ENCODE data around the gene ALOXE3.

DNA sequence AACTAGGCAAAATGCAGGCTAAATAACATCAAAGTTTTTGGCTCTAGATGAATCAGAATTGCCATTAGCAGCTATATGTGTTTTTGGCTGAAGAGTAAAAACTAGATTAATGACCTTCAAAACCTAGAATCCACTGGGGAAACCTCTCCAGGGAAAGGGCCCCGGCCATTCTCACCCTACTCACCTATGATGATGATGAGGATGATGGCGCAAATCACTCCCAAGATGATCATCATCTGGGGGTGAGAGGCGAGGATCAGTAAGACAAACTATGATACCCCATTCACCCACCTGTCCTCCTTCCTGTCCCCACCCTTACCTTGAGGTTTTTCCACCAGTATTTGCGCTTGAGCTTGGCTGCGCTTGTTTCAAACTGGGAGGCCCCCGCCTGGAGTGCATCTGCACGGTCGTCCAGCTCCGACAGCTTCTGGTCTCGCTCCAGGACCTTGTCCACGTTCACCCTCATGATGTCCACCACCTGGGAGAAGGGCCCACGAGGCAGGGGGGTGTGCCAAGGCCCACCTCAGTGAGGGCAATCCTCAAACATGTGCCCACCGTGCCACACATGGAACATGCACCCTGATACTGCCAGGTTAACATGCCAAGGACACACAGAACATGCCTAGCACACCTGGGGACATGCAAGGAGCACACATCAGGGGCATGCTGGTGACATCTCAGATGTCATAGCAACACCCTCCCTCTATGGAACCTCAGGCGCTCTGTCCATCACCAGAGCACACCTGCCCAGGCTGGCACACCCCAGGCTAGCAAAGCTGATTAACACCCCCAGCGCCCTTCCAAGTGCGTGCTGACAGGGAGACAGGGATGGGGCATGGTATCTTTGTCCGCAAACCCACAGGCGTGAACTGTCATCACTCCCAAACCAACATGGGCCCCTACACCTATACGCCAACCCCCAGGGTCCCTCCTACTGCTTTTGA, 43.2 kb upstream of the ALOXE3 start:
- TF ChIP-seq POLR2A (IDR thresholded peaks at IDR 0.05; ENCODE audit: extremely low read depth, insufficient read length) (no peak), MYC (IDR thresholded peaks at IDR 0.05; ENCODE audit: low read depth, low read length) (no peak)
- TF ChIP-seq, protein P1, sequence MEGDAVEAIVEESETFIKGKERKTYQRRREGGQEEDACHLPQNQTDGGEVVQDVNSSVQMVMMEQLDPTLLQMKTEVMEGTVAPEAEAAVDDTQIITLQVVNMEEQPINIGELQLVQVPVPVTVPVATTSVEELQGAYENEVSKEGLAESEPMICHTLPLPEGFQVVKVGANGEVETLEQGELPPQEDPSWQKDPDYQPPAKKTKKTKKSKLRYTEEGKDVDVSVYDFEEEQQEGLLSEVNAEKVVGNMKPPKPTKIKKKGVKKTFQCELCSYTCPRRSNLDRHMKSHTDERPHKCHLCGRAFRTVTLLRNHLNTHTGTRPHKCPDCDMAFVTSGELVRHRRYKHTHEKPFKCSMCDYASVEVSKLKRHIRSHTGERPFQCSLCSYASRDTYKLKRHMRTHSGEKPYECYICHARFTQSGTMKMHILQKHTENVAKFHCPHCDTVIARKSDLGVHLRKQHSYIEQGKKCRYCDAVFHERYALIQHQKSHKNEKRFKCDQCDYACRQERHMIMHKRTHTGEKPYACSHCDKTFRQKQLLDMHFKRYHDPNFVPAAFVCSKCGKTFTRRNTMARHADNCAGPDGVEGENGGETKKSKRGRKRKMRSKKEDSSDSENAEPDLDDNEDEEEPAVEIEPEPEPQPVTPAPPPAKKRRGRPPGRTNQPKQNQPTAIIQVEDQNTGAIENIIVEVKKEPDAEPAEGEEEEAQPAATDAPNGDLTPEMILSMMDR (IDR thresholded peaks at IDR 0.05; ENCODE audit: low read depth, low read length): no peak
- TF ChIP-seq, protein P2, sequence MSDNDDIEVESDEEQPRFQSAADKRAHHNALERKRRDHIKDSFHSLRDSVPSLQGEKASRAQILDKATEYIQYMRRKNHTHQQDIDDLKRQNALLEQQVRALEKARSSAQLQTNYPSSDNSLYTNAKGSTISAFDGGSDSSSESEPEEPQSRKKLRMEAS (IDR thresholded peaks at IDR 0.05; ENCODE audit: low read depth, low read length): no peak
